Measurements from ENCODE around the gene GOLPH3L.

GRCh38 chr1:150642296-150642695 is 54.7 kb downstream of the GOLPH3L start:
- TF ChIP-seq TSHZ2 (CRISPR knock-in tag; IDR thresholded peaks at IDR 0.05): no peak
- TF ChIP-seq ZFP30 (CRISPR knock-in tag; IDR thresholded peaks at IDR 0.05): no peak
- TF ChIP-seq PATZ1 (CRISPR knock-in tag; IDR thresholded peaks at IDR 0.05; ENCODE audit: borderline replicate concordance): no peak
- no peak for TF ChIP-seq ESRRG (CRISPR knock-in tag; IDR thresholded peaks at IDR 0.05)
- no peak for TF ChIP-seq ISL1 (CRISPR knock-in tag; IDR thresholded peaks at IDR 0.05)
- TF ChIP-seq CREB5 (CRISPR knock-in tag; IDR thresholded peaks at IDR 0.05; ENCODE audit: low read depth): no peak
- TF ChIP-seq RARB (CRISPR knock-in tag; IDR thresholded peaks at IDR 0.05): no peak
- TF ChIP-seq TCF4 (CRISPR knock-in tag; IDR thresholded peaks at IDR 0.05; ENCODE audit: borderline replicate concordance): no peak

Measured in SK-N-SH treated with all-trans-retinoic acid at 6 μM for 48 hours (cell line).